ENCODE measurements around the gene CHCHD4.

DNA sequence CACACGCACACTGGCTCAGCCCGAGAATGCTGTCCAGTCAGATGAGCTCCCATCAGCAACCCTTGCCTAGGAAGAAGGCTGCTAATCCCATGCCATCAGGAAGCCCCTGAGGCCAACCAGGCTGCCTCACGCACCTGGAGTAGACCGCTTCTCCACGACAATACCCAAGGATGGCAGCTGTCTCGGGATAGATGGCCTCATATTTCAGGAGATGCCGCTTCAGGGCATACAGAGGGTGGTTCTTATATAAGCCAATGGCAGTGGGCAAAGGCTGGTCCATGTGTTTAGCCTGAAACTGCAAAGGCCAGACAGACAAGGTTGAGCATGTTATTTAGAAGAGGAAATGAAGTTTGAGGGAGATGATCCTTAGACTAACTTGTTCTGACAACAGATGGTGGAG lies 31.5 kb upstream of the CHCHD4 start:
- TF ChIP-seq, protein P1, sequence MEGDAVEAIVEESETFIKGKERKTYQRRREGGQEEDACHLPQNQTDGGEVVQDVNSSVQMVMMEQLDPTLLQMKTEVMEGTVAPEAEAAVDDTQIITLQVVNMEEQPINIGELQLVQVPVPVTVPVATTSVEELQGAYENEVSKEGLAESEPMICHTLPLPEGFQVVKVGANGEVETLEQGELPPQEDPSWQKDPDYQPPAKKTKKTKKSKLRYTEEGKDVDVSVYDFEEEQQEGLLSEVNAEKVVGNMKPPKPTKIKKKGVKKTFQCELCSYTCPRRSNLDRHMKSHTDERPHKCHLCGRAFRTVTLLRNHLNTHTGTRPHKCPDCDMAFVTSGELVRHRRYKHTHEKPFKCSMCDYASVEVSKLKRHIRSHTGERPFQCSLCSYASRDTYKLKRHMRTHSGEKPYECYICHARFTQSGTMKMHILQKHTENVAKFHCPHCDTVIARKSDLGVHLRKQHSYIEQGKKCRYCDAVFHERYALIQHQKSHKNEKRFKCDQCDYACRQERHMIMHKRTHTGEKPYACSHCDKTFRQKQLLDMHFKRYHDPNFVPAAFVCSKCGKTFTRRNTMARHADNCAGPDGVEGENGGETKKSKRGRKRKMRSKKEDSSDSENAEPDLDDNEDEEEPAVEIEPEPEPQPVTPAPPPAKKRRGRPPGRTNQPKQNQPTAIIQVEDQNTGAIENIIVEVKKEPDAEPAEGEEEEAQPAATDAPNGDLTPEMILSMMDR (IDR thresholded peaks at IDR 0.05): no peak
- no peak for TF ChIP-seq POLR2A (IDR thresholded peaks at IDR 0.05)

All from testis (tissue), 2 donors.